Neural progenitor cell (in vitro differentiated cells): ENCODE results near the gene TNFRSF19. TPM values are rescaled to one million over a fixed set of nuclear protein-coding genes. Genes with fewer than 3 reads are reported as not detected.

Source experiments
- DNase-seq: peaks from one replicate; pipeline ENCODE4 v3.0.0-alpha.2; 2016; ENCODE audit warnings: low spot score
- H2AFZ ChIP-seq: fragments of 200-600 bp; sonication (generic); replicated peaks from 2 replicates; pipeline ENCODE4 v1.6.1; 2016; ENCODE audit warnings: antibody characterized with exemption
- H3F3A ChIP-seq: fragments of 200-600 bp; sonication (generic); 2 replicates; pipeline ENCODE4 v1.6.1; 2016; ENCODE audit warnings: antibody characterized with exemption, low read depth
- H3K27ac ChIP-seq: fragments of 200-600 bp; sonication (generic); 2 replicates; pipeline ENCODE4 v1.5.1; 2016; ENCODE audit warnings: mild to moderate bottlenecking
- H3K27me3 ChIP-seq: fragments of 200-600 bp; sonication (generic); 2 replicates; pipeline ENCODE4 v1.6.1; 2016; ENCODE audit warnings: mild to moderate bottlenecking, moderate library complexity
- H3K36me3 ChIP-seq: fragments of 200-600 bp; sonication (generic); 2 replicates; pipeline ENCODE4 v1.5.1; 2016
- H3K4me1 ChIP-seq: fragments of 200-600 bp; sonication (generic); 2 replicates; pipeline ENCODE4 v1.6.1; 2016; ENCODE audit warnings: mixed run types
- H3K4me2 ChIP-seq: fragments of 200-600 bp; sonication (generic); 2 replicates; pipeline ENCODE4 v1.6.1; 2016
- H3K4me3 ChIP-seq: fragments of 200-600 bp; sonication (generic); 2 replicates; pipeline ENCODE4 v1.5.1; 2016
- H3K79me2 ChIP-seq: fragments of 200-600 bp; sonication (generic); 2 replicates; pipeline ENCODE4 v1.6.1; 2016; ENCODE audit warnings: low read depth
- H3K9ac ChIP-seq: fragments of 200-600 bp; sonication (generic); 2 replicates; pipeline ENCODE4 v1.6.1; 2016
- H3K9me3 ChIP-seq: fragments of 200-600 bp; sonication (generic); 2 replicates; pipeline ENCODE4 v1.5.1; 2016; ENCODE audit warnings: low read depth
- H4K20me1 ChIP-seq: fragments of 200-600 bp; sonication (generic); 2 replicates; pipeline ENCODE4 v1.6.1; 2016; ENCODE audit warnings: low read depth
- H3K27ac Mint-ChIP-seq: 3 replicates; pipeline ENCODE4 v1.8.0; 2021; ENCODE audit warnings: mixed read lengths
- H3K27me3 Mint-ChIP-seq: 2 replicates; pipeline ENCODE4 v1.8.0; 2022; ENCODE audit warnings: low read depth, mild to moderate bottlenecking, inconsistent platforms, moderate library complexity, mixed read lengths; ENCODE audit not compliant: insufficient read depth
- H3K36me3 Mint-ChIP-seq: 3 replicates; pipeline ENCODE4 v1.8.0; 2021; ENCODE audit warnings: mixed read lengths
- H3K4me1 Mint-ChIP-seq: 3 replicates; pipeline ENCODE4 v1.8.0; 2021; ENCODE audit warnings: mixed read lengths
- H3K4me3 Mint-ChIP-seq: 3 replicates; pipeline ENCODE4 v1.8.0; 2021; ENCODE audit warnings: mild to moderate bottlenecking, moderate library complexity, mixed read lengths
- H3K9me3 Mint-ChIP-seq: 3 replicates; pipeline ENCODE4 v1.8.0; 2020; ENCODE audit warnings: mixed read lengths
- EZH2 ChIP-seq: fragments of 200-600 bp; sonication (generic); IDR thresholded peaks from 2 replicates; pipeline ENCODE4 v1.6.1; 2017; ENCODE audit warnings: antibody characterized with exemption, mild to moderate bottlenecking, moderate library complexity
- EZH2phosphoT487 ChIP-seq: fragments of 200-600 bp; sonication (generic); IDR thresholded peaks from 2 replicates; pipeline ENCODE4 v1.6.1; 2017; ENCODE audit warnings: antibody characterized with exemption
- total RNA-seq: library from RNA; depleted of rRNA; stranded (reverse); fragments of >200 nt; gene quantifications from 2 replicates; pipeline ENCODE4 v1.2.3, GENCODE V29; 2015; ENCODE audit warnings: low replicate concordance
- TF ChIP-seq, protein P1 (sequence below): fragments of 200-600 bp; sonication (generic); IDR thresholded peaks from 2 replicates; pipeline ENCODE4 v1.5.1; 2017; ENCODE audit warnings: antibody characterized with exemption, mild to moderate bottlenecking

Gene TNFRSF19
- total RNA-seq, 1 donor from 2014 or later, result 31.7 TPM

DNA sequence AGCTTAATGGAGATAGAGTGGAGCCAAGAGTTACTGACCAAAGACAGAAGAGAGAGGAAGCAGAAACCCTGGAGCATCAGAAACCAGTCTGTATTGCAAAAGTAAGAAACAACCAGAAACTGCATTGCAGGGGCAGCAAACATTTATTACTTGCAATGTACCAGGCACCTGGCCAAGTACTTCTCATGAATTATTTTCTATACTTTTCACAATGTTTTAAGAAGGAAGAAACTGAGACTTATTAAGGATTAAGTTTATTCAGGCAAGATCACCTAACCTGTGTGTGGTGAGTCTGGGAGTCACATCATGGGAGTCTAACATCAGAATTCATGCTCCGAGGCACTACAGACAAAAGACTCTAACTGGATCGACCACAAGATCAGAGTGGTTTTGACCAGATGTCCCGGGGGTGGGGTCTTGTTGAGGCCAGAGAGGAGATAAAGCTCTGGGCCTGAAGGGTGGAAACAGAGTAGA lies 47.4 kb downstream of the TNFRSF19 start:
- Histone ChIP-seq H3K27ac (no peak overlapping the region), H3K9ac (no peak overlapping the region), H2AFZ (no peak overlapping the region), H3K27me3 (no peaks in the 10 kb centered on the region), H3K4me2 (no peak overlapping the region), H4K20me1 (peaks cover 13% of the 10 kb centered on the region), H3K4me3 (no peak overlapping the region), H3K4me1 (peaks cover 31% of the 10 kb centered on the region), H3F3A (peaks cover 30% of the 10 kb centered on the region), H3K36me3 (no peaks in the 10 kb centered on the region), H3K79me2 (no peaks in the 10 kb centered on the region), H3K9me3 (no peaks in the 10 kb centered on the region)
- peaks cover 27% of the 10 kb centered on the region for H3K36me3 Mint-ChIP-seq
- peaks cover 49% of the 10 kb centered on the region for H3K4me1 Mint-ChIP-seq
- no peak overlapping the region for H3K4me3 Mint-ChIP-seq
- TF ChIP-seq EZH2 (no peak), EZH2phosphoT487 (no peak)
- TF ChIP-seq, protein P1, sequence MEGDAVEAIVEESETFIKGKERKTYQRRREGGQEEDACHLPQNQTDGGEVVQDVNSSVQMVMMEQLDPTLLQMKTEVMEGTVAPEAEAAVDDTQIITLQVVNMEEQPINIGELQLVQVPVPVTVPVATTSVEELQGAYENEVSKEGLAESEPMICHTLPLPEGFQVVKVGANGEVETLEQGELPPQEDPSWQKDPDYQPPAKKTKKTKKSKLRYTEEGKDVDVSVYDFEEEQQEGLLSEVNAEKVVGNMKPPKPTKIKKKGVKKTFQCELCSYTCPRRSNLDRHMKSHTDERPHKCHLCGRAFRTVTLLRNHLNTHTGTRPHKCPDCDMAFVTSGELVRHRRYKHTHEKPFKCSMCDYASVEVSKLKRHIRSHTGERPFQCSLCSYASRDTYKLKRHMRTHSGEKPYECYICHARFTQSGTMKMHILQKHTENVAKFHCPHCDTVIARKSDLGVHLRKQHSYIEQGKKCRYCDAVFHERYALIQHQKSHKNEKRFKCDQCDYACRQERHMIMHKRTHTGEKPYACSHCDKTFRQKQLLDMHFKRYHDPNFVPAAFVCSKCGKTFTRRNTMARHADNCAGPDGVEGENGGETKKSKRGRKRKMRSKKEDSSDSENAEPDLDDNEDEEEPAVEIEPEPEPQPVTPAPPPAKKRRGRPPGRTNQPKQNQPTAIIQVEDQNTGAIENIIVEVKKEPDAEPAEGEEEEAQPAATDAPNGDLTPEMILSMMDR, result no peak
- DNase-seq, result no peak
- H3K9me3 Mint-ChIP-seq, result no peaks in the 10 kb centered on the region
- H3K27ac Mint-ChIP-seq, result no peak overlapping the region
- H3K27me3 Mint-ChIP-seq, result peaks cover 2% of the 10 kb centered on the region

GRCh38 chr13:23618341-23618740 lies 48.1 kb downstream of the TNFRSF19 start:
- Histone ChIP-seq H3K4me2 (no peak overlapping the region), H4K20me1 (peaks cover 13% of the 10 kb centered on the region), H3K27ac (no peak overlapping the region), H2AFZ (no peak overlapping the region), H3K9me3 (no peaks in the 10 kb centered on the region), H3K27me3 (no peaks in the 10 kb centered on the region), H3K79me2 (no peaks in the 10 kb centered on the region), H3K36me3 (no peaks in the 10 kb centered on the region), H3K4me1 (peaks cover 28% of the 10 kb centered on the region), H3K4me3 (no peak overlapping the region), H3F3A (peaks cover 28% of the 10 kb centered on the region), H3K9ac (no peak overlapping the region)
- TF ChIP-seq, protein P1, result no peak
- Mint-ChIP-seq H3K9me3 (peaks cover 5% of the 10 kb centered on the region), H3K27ac (no peak overlapping the region), H3K4me3 (no peak overlapping the region), H3K27me3 (peaks cover 2% of the 10 kb centered on the region), H3K36me3 (peaks cover 34% of the 10 kb centered on the region), H3K4me1 (peaks cover 43% of the 10 kb centered on the region)
- DNase-seq, result no peak

DNA sequence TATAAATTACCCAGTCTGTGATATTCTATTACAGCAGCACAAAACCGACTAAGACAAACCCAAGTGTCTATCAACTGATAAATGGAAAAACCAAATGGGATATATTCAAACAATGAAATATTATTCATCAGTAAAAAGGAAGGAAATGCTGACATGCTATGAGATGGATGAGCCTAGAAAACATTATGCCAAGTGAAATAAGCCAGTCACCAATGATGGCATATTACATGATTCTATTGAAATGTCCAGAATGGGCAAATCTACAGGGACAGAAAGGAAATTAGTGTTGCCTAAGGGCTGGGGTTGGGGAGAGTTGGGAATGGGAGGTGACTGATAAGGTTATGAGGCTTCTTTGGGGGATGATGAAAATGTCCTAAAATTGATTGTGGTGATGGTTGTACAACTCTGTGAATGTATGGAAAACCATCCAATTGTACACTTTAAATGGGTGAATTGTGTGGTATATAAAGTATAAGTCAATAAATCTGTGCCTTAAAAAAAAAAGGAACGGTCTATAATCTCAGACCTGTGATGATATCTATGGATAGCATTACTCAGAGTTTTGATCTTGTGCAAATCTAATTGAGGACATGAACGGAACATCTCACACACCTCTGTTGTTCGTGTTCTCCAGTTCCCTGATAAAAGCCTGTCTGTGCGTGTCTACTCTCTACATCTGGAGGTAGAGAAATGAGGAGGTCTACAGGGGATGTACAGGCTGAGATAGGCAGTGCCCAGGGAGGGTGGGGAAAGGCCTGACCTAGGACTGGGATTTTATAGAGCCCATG lies 49.0 kb downstream of the TNFRSF19 start:
- H3K36me3 Mint-ChIP-seq, result peaks cover 41% of the 10 kb centered on the region
- H3K36me3 ChIP-seq, result no peaks in the 10 kb centered on the region

More for the DNA sequence above, 49.0 kb downstream of the TNFRSF19 start:
- no peak overlapping the region for H3K27ac Mint-ChIP-seq
- DNase-seq, result no peak
- Histone ChIP-seq H2AFZ (no peak overlapping the region), H3K79me2 (no peaks in the 10 kb centered on the region), H3K4me3 (no peak overlapping the region), H4K20me1 (peaks cover 13% of the 10 kb centered on the region), H3K9ac (no peak overlapping the region), H3K27ac (no peak overlapping the region), H3K27me3 (no peaks in the 10 kb centered on the region), H3K9me3 (no peaks in the 10 kb centered on the region), H3K4me1 (peaks cover 19% of the 10 kb centered on the region), H3F3A (peaks cover 21% of the 10 kb centered on the region), H3K4me2 (no peak overlapping the region)
- peaks cover 2% of the 10 kb centered on the region for H3K27me3 Mint-ChIP-seq
- H3K4me1 Mint-ChIP-seq, result peaks cover 34% of the 10 kb centered on the region
- peaks cover 11% of the 10 kb centered on the region for H3K9me3 Mint-ChIP-seq
- no peak overlapping the region for H3K4me3 Mint-ChIP-seq
- TF ChIP-seq EZH2phosphoT487 (no peak), EZH2 (no peak)
- TF ChIP-seq, protein P1, result no peak
